ENCODE results near the gene CRACR2B.

DNA sequence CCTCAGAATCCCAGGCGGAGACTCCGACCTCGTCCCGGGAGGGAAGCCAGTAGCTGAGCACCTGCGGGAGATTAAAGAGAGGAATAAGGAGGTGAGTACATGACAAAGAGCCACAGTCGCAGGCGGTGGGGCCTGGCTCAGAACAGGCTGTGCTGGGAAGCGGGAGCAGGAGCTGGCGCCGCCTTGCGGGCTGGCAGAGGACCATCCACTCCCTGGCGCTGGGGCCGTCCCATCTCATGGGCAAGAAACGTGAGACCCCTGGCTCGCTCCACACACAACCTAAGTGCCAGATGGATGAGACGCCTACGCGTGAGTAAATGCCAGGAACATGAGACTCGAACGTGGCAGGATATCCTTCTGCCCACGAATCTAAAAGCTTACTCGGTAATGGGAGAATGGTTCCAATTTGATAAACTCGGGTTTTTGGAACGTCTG is 44.1 kb upstream of the CRACR2B start:
- no peak for TF ChIP-seq SREBF2 (IDR thresholded peaks at IDR 0.05; ENCODE audit: low read length)
- TF ChIP-seq, protein P1, sequence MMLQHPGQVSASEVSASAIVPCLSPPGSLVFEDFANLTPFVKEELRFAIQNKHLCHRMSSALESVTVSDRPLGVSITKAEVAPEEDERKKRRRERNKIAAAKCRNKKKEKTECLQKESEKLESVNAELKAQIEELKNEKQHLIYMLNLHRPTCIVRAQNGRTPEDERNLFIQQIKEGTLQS (IDR thresholded peaks at IDR 0.05; ENCODE audit: borderline replicate concordance, extremely low read depth, low read depth, low read length): no peak
- TF ChIP-seq, protein P2, sequence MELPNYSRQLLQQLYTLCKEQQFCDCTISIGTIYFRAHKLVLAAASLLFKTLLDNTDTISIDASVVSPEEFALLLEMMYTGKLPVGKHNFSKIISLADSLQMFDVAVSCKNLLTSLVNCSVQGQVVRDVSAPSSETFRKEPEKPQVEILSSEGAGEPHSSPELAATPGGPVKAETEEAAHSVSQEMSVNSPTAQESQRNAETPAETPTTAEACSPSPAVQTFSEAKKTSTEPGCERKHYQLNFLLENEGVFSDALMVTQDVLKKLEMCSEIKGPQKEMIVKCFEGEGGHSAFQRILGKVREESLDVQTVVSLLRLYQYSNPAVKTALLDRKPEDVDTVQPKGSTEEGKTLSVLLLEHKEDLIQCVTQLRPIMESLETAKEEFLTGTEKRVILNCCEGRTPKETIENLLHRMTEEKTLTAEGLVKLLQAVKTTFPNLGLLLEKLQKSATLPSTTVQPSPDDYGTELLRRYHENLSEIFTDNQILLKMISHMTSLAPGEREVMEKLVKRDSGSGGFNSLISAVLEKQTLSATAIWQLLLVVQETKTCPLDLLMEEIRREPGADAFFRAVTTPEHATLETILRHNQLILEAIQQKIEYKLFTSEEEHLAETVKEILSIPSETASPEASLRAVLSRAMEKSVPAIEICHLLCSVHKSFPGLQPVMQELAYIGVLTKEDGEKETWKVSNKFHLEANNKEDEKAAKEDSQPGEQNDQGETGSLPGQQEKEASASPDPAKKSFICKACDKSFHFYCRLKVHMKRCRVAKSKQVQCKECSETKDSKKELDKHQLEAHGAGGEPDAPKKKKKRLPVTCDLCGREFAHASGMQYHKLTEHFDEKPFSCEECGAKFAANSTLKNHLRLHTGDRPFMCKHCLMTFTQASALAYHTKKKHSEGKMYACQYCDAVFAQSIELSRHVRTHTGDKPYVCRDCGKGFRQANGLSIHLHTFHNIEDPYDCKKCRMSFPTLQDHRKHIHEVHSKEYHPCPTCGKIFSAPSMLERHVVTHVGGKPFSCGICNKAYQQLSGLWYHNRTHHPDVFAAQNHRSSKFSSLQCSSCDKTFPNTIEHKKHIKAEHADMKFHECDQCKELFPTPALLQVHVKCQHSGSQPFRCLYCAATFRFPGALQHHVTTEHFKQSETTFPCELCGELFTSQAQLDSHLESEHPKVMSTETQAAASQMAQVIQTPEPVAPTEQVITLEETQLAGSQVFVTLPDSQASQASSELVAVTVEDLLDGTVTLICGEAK (IDR thresholded peaks at IDR 0.05; ENCODE audit: borderline replicate concordance): no peak
- TF ChIP-seq SP1 (IDR thresholded peaks at IDR 0.05; ENCODE audit: low read depth, low read length): no peak
- no peak for TF ChIP-seq POLR2AphosphoS5 (IDR thresholded peaks at IDR 0.05; ENCODE audit: low read length)
- TF ChIP-seq, protein P3, sequence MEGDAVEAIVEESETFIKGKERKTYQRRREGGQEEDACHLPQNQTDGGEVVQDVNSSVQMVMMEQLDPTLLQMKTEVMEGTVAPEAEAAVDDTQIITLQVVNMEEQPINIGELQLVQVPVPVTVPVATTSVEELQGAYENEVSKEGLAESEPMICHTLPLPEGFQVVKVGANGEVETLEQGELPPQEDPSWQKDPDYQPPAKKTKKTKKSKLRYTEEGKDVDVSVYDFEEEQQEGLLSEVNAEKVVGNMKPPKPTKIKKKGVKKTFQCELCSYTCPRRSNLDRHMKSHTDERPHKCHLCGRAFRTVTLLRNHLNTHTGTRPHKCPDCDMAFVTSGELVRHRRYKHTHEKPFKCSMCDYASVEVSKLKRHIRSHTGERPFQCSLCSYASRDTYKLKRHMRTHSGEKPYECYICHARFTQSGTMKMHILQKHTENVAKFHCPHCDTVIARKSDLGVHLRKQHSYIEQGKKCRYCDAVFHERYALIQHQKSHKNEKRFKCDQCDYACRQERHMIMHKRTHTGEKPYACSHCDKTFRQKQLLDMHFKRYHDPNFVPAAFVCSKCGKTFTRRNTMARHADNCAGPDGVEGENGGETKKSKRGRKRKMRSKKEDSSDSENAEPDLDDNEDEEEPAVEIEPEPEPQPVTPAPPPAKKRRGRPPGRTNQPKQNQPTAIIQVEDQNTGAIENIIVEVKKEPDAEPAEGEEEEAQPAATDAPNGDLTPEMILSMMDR (IDR thresholded peaks at IDR 0.05 in 2 of 3, conservative IDR thresholded peaks at IDR 0.05 in 1 of 3; ENCODE audit: control insufficient read depth in 2 of 3, extremely low read depth in 1 of 3, insufficient read depth in 1 of 3, low read depth in 3 of 3, low read length in 3 of 3): peak in 1 of 3 experiments; percentile 19; a peak in 1 of 6 replicates
- TF ChIP-seq BCL11A (IDR thresholded peaks at IDR 0.05; ENCODE audit: low read depth, low read length): no peak
- TF ChIP-seq TCF12 (IDR thresholded peaks at IDR 0.05; ENCODE audit: low read depth, low read length): no peak
- TF ChIP-seq FOXM1 (IDR thresholded peaks at IDR 0.05; ENCODE audit: low read depth, low read length): no peak
